Natural killer cell (primary cell): Measurements from ENCODE around the gene FRMD4A. TPM values are rescaled to one million over a fixed set of nuclear protein-coding genes. Genes with fewer than 3 reads are reported as not detected.

Source experiments
- ATAC-seq, 3 donors: fragments of 150-1000 bp in 2 of 3; fragments of 200-7000 bp in 1 of 3; cut with Tn5 transposase; 1 replicate in 1 of 3; 2 replicates in 2 of 3; pipeline ENCODE4 v1.10.0; 2021; ENCODE audit warnings: mild to moderate bottlenecking in 2 of 3, moderate library complexity in 2 of 3
- DNase-seq, 2 donors: peaks; one replicate each; pipeline versions ENCODE4 v3.0.0 to v3.0.0-alpha.2; 2013 to 2021; ENCODE audit warnings: mixed read lengths in 1 of 2
- H3K27ac ChIP-seq: one replicate; pipeline ENCODE4 v1.5.1; 2013; ENCODE audit warnings: mild to moderate bottlenecking, low read length
- H3K27me3 ChIP-seq: one replicate; pipeline ENCODE4 v1.6.1; 2013; ENCODE audit warnings: low read length; ENCODE audit not compliant: control insufficient read depth, insufficient read depth
- H3K36me3 ChIP-seq: one replicate; pipeline ENCODE4 v1.6.1; 2013; ENCODE audit warnings: low read length; ENCODE audit not compliant: control insufficient read depth, insufficient read depth
- H3K4me1 ChIP-seq: one replicate; pipeline ENCODE4 v1.6.1; 2013; ENCODE audit warnings: low read length; ENCODE audit not compliant: control insufficient read depth, insufficient read depth
- H3K4me3 ChIP-seq: one replicate; pipeline ENCODE4 v1.5.1; 2013; ENCODE audit warnings: low read length
- H3K9me3 ChIP-seq: one replicate; pipeline ENCODE4 v1.6.1; 2013; ENCODE audit warnings: low read length; ENCODE audit not compliant: control insufficient read depth, insufficient read depth
- H3K27ac Mint-ChIP-seq, 2 donors: one replicate each; pipeline ENCODE4 v1.8.0; 2022; ENCODE audit warnings: mild to moderate bottlenecking in 2 of 2, mixed read lengths in 2 of 2, moderate library complexity in 1 of 2
- H3K27me3 Mint-ChIP-seq, 2 donors: one replicate each; pipeline ENCODE4 v1.8.0; 2022; ENCODE audit warnings: low read depth in 2 of 2, mixed read lengths in 2 of 2
- H3K36me3 Mint-ChIP-seq: one replicate; pipeline ENCODE4 v1.8.0; 2022; ENCODE audit warnings: mixed read lengths
- H3K4me1 Mint-ChIP-seq, 2 donors: one replicate each; pipeline ENCODE4 v1.8.0; 2022; ENCODE audit warnings: mixed read lengths in 2 of 2
- H3K4me3 Mint-ChIP-seq: one replicate; pipeline ENCODE4 v1.8.0; 2022; ENCODE audit warnings: mild to moderate bottlenecking, moderate library complexity, mixed read lengths
- H3K9me3 Mint-ChIP-seq, 2 donors: one replicate each; pipeline ENCODE4 v1.8.0; 2022; ENCODE audit warnings: mixed read lengths in 2 of 2
- WGBS: methylation state at CpG from one replicate; pipeline ENCODE4 v1.1.7; 2013; ENCODE audit warnings: missing lambda C conversion rate; ENCODE audit not compliant: insufficient coverage; 5-methylcytosine and 5-hydroxymethylcytosine counted together
- intact Hi-C: fragments of 100-400 bp; cut with micrococcal nuclease; formaldehyde crosslinking; loops from one replicate; pipeline ENCODE4 v1.14.2; 2022
- total RNA-seq, 4 donors: library from RNA; stranded (reverse); fragments of 120-200 nt in 1 of 4; gene quantifications; one replicate each; pipeline versions ENCODE4 v1.2.3 to v1.2.4, GENCODE V29; 2013 to 2022
- TF ChIP-seq, protein P1 (sequence below): fragments of 200-600 bp; IDR thresholded peaks from one replicate; pipeline ENCODE4 v1.8.0; 2022; ENCODE audit warnings: antibody characterized with exemption

Gene FRMD4A
- total RNA-seq, 3 donors from 2014 or later (not counting 1 experiment from before 2014, with no cell fraction given): 0.36 to 0.38 TPM; not detected in 1

DNA sequence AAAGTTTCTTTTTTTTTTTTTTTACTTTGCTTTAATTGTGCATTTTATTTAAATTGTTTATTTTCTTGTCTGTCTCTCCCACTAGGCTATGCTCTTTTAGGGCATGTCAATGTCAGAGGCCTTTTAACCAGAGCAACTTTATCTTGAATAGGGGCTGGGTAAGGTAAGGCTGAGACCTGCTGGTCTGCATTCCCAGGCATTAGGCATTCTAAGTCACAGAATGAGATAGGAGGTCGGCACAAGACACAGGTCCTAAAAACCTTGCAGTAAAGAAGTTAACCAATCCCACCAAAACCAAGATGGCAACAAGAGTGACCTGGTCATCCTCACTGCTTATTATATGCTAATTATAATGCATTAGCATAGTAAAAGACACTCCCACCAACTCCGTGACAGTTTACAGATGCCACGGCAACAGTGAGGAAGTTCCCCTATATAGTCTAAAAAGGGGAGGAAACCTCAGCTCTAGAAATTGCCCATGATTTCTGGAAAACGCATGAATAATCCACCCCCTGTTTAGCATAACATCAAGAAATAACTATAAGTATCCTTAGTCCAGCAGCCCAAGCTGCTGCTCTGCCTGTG is 47.0 kb upstream of the FRMD4A start:
- Mint-ChIP-seq H3K4me3 (no peak overlapping the region), H3K27me3 (peaks cover 23 to 24% of the 10 kb centered on the region in 2 donors), H3K9me3 (no peaks in the 10 kb centered on the region), H3K27ac (no peak overlapping the region), H3K36me3 (no peaks in the 10 kb centered on the region), H3K4me1 (no peaks in the 10 kb centered on the region)
- intact Hi-C loops: no loop called here
- Histone ChIP-seq H3K27ac (no peak overlapping the region), H3K4me1 (no peaks in the 10 kb centered on the region), H3K27me3 (peaks cover under 1% of the 10 kb centered on the region), H3K36me3 (no peaks in the 10 kb centered on the region), H3K9me3 (no peaks in the 10 kb centered on the region), H3K4me3 (no peak overlapping the region)
- DNase-seq: no peak
- ATAC-seq: no peak
- WGBS: 93% methylated on average over 4 of the region's 4 CpGs
- TF ChIP-seq, protein P1, sequence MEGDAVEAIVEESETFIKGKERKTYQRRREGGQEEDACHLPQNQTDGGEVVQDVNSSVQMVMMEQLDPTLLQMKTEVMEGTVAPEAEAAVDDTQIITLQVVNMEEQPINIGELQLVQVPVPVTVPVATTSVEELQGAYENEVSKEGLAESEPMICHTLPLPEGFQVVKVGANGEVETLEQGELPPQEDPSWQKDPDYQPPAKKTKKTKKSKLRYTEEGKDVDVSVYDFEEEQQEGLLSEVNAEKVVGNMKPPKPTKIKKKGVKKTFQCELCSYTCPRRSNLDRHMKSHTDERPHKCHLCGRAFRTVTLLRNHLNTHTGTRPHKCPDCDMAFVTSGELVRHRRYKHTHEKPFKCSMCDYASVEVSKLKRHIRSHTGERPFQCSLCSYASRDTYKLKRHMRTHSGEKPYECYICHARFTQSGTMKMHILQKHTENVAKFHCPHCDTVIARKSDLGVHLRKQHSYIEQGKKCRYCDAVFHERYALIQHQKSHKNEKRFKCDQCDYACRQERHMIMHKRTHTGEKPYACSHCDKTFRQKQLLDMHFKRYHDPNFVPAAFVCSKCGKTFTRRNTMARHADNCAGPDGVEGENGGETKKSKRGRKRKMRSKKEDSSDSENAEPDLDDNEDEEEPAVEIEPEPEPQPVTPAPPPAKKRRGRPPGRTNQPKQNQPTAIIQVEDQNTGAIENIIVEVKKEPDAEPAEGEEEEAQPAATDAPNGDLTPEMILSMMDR: no peak

DNA sequence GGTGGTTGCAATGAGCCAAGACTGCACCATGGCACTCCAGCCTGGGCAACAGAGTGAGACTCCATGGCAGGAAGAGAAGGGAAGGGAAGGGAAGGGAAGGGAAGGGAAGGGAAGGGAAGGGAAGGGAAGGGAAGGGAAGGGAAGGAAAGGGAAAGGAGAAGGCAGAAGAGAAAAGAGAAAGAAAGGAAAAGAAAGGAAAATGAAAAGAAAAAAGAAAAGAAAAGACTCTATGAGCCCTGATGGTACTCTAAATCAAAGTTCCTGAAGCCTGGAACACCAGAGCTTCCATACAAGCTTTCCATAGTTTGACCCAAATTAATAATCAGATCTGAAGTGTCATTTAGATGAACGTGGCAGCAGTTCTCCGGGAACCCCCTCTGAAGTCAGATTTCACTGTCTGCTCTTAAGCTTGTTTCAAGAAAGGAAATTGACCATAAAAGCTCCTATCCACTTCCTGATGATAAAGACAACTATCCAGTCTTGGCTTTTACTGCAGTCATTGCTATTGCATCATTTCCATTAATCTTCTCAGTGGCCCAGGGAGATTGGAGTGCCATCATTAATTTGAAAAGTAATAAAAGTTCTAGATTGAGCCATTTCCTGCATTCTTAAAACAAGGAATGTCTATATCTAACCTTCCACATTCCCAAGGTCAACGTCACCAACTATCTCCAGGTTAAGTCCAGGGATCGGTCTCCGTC is 44.2 kb upstream of the FRMD4A start:
- peaks cover 4% of the 10 kb centered on the region for H3K27me3 ChIP-seq
- H3K4me1 ChIP-seq: no peaks in the 10 kb centered on the region
- no peaks in the 10 kb centered on the region for H3K9me3 Mint-ChIP-seq
- H3K4me3 ChIP-seq: no peak overlapping the region
- TF ChIP-seq, protein P1: no peak
- H3K4me1 Mint-ChIP-seq: no peaks in the 10 kb centered on the region
- H3K36me3 ChIP-seq: no peaks in the 10 kb centered on the region
- no peaks in the 10 kb centered on the region for H3K9me3 ChIP-seq
- 62% methylated on average over 5 of the region's 5 CpGs for WGBS
- ATAC-seq (no peak), DNase-seq (no peak)
- H3K36me3 Mint-ChIP-seq: no peaks in the 10 kb centered on the region
- intact Hi-C loops: no loop called here
- peaks cover 21 to 34% of the 10 kb centered on the region in 2 donors for H3K27me3 Mint-ChIP-seq
- no peak overlapping the region for H3K4me3 Mint-ChIP-seq
- no peak overlapping the region for H3K27ac Mint-ChIP-seq
- H3K27ac ChIP-seq: no peak overlapping the region

DNA sequence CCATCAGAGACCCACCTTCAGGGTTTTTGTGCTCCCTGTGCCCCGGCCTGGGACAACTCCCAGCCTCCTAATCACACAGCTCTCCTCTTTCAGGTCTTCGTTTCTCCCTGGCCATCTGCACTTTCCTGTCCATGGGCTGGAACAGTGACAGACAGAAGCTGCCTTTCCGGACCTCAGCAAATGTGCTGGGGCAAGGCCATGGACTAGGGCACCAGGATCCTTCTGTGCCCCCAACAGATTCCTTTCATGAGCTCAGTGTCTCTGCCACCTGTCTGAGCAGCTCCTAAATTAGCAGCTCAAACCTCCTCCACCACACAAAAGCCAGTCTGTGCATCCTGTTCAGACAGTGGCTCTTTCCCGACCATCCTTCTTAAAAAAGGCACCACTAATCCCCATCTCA is 41.9 kb upstream of the FRMD4A start:
- ATAC-seq (no peak), DNase-seq (no peak)
- WGBS: 83% methylated on average over 4 of the region's 4 CpGs
- no peak overlapping the region for H3K27ac Mint-ChIP-seq
- TF ChIP-seq, protein P1: no peak
- no peaks in the 10 kb centered on the region for H3K4me1 Mint-ChIP-seq
- H3K36me3 Mint-ChIP-seq: no peaks in the 10 kb centered on the region
- intact Hi-C loops: no loop called here
- H3K27ac ChIP-seq: no peak overlapping the region
- H3K4me1 ChIP-seq: no peaks in the 10 kb centered on the region
- H3K9me3 ChIP-seq: no peaks in the 10 kb centered on the region
- H3K4me3 ChIP-seq: no peak overlapping the region
- H3K4me3 Mint-ChIP-seq: no peak overlapping the region
- H3K9me3 Mint-ChIP-seq: no peaks in the 10 kb centered on the region
- H3K27me3 Mint-ChIP-seq: peaks cover 15 to 33% of the 10 kb centered on the region in 2 donors
- H3K36me3 ChIP-seq: no peaks in the 10 kb centered on the region
- peaks cover 4% of the 10 kb centered on the region for H3K27me3 ChIP-seq
